Suprapubic skin (tissue), 4 donors: Measurements from ENCODE around the gene DAZL.

Experiments used
- CTCF ChIP-seq, 2 donors: fragments of 200-600 bp in 1 of 2; fragments of 450-650 bp in 1 of 2; sonication (generic) in 1 of 2; IDR thresholded peaks; one replicate each; pipeline ENCODE4 v1.5.1; 2016 to 2019; ENCODE audit warnings: antibody characterized with exemption in 2 of 2, mild to moderate bottlenecking in 1 of 2, moderate library complexity in 1 of 2
- POLR2A ChIP-seq, 2 donors: fragments of 450-650 bp; IDR thresholded peaks; one replicate each; pipeline ENCODE4 v1.6.1; 2017; ENCODE audit warnings: antibody characterized with exemption in 2 of 2, mild to moderate bottlenecking in 2 of 2, moderate library complexity in 2 of 2
- POLR2AphosphoS5 ChIP-seq, 3 donors: sonication (generic); formaldehyde crosslinking; IDR thresholded peaks; one replicate each; pipeline ENCODE4 v1.6.1; 2017; ENCODE audit warnings: antibody characterized with exemption in 3 of 3

GRCh38 chr3:16589120-16589519 lies 16.1 kb downstream of the DAZL start:
- no peak for TF ChIP-seq POLR2AphosphoS5 (IDR thresholded peaks at IDR 0.05)
- TF ChIP-seq CTCF (IDR thresholded peaks at IDR 0.05), result no peak
- no peak for TF ChIP-seq POLR2A (IDR thresholded peaks at IDR 0.05)
